PC-3 (cell line): Measurements from ENCODE around the gene MAD1L1.

ENCODE experiments used
- EZH2 ChIP-seq: fragments of 300-600 bp; sonication (generic); IDR thresholded peaks from one replicate; pipeline ENCODE4 v1.6.1; 2017; ENCODE audit warnings: antibody characterized with exemption, mild to moderate bottlenecking, low read length; ENCODE audit not compliant: unreplicated experiment
- EZH2phosphoT487 ChIP-seq: fragments of 300-600 bp; sonication (generic); IDR thresholded peaks from 2 replicates; pipeline ENCODE4 v1.6.1; 2018; ENCODE audit warnings: mild to moderate bottlenecking, antibody characterized with exemption, low read length, borderline replicate concordance

GRCh38 chr7:2251381-2251780, 18.6 kb upstream of the MAD1L1 start:
- TF ChIP-seq EZH2phosphoT487 = no peak
- TF ChIP-seq EZH2 = no peak
